Measurements from ENCODE around the gene DPYSL3.
"Not testable (repeated sequence)": the region's sequence is repeated elsewhere in the genome, so short reads cannot be mapped to it uniquely, and the experiment has no call there.

Gene DPYSL3

GRCh38 chr5:147400126-147400809, 109.6 kb downstream of the DPYSL3 start:
- no peak for DNase-seq

- no peak for DNase-seq
Measured at GRCh38 chr5:147398860-147399259, 111.0 kb downstream of the DPYSL3 start.

DNA sequence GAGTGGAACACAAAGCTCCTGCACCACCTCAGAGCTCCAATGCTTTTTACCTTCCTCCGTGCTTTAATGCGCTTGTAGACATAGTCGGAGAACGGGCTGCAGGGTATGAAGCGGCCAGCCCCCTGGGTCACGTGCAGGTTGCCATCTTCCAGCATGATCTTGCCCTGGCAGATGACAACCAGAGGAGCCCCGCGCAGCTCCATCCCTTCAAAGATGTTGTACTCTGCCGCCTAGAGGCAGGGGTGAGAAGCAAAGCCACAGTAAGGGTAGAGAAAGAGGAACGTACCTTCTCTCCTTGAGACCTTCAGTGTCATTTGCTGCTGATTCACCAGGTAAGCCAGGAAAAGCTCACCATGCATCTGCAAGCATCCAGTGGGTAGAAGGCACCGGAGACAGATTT, 112.3 kb downstream of the DPYSL3 start:
- no peak for DNase-seq

DNA sequence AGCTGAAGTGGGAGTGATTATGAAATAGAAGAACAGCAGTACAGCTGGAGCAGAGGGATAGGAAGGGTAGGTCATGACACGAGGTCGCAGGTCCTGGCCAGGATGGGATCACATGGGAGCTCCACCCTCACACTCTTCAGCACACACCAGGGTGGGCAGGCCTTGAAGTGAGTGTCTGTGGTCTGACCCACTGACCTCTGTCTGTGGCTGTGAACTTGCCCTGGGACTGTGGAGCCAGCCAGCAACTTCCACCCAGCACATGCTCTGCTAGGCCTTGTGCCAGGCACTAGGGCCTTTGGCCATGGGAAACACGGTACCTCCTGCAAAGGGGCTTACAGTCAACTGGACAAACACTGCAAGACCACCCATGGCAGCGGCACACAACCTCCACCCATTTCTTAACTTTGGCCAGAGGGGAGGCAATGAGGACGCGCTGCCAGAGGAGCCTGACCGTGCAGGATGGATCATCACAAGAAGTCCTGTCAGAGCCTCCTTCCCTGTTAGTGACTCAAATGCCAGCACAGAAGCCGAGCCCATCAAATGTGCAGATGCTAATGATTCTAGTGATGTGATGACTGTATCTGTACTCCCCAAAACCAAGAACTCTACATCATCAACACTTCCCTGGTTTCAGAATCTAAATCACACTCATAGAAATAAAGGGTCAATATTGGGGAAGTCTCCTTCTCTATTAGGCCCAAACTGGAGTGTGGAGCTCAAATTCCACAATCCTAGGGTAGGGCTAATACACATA, 113.6 kb downstream of the DPYSL3 start:
- no peak for DNase-seq

DNA sequence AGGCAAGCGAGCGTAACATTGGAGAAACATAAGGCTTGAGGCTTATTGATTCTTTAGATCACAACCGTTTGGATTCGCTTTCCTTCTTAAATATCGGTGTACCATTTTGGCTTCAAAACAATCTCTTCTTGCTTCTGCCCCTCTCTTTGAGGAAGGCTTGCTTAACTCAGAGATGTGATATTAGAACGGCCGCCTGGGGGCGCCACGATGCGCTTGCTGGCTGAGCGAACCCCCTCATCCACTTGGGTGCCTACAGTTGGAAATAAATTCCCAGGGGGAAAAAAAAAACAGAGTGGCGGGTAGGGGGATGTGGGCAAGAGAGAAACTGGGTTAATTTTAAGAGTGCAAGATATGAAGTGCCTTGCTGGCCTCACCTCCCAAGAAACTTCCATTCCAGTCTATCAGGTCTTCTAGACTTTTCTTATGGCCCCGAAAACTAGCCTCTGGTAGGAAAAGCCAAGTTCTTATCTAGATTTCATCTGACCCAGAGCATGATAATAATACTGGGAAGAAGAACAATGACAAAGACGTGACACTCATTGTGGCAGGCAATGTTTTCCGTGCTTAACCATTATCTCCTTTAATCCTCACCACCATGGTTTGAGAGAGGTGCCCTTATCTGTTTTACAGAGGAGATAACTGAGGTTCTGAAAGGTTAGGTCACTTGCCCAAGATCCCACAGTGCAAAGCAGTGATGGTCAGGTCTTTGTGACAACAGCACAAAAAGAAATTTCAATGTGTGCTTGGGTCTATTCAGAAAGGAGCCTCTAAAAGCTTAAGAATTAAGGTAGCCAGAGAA, 115.8 kb downstream of the DPYSL3 start:
- no peak for DNase-seq

DNA sequence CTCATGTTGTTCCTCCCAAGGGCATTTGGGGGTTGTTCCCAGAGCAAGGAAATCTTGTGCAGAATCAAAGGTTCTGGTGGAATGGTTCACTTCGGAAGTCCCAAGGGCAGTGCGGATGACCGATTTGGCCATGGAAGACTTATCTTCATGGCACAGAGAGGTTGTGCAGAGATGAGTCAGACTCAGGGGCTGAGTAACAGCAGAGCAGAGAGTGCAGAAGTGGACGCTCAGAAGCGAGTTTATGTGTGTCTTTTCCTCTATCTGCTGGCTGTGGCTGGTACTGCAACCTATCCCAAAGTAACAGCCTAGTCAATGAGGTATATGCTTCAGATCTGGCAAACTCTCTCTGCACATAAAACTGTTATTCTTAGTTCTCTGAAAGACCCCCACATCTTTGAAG, 118.1 kb downstream of the DPYSL3 start:
- no peak for DNase-seq

- DNase-seq = no peak
Measured at GRCh38 chr5:147390654-147391225, 119.1 kb downstream of the DPYSL3 start.

DNA sequence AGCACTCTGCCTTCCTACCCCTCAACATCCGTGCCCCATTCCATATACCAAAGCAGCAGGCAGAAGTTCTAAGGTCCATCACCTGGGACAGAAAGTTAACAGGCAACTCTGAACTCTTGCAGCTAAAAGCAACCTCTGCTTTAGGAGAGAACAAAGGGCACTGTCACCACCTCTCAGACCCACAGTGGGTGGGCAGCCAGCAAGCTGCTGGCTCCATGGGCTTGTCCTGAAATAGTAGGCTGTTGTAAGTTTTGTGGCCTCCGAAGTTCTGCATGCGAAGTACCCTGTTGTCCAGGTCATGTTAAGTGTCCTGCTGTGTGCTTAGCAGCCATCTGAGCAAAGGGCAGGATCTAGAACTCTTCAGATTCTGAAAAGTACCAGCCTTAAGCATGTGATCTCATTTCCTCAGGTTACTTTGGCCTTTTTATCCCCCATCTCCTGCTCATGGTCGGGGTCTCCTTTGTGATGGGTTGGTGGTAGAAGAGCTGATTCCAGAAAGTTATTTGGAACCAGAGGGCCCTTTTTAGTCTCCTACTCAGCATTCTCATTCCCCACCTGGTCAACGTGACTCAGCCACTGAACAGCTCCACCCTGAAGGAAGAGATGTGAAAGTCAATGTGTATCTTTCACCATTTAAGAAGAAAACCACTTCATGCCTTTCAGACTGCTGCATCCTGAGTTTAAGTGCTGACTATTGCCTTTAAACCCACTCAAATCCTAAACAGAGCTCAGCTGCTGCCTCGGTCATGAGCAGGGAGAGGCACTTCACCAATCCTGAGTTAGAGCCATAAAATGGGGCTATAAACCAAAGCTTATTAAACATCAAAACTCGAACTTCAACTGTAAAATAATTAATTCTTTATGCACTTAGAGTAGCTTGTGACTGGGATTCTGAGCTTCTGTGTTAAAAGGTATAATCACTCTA, 121.4 kb downstream of the DPYSL3 start:
- DNase-seq = no peak

DNA sequence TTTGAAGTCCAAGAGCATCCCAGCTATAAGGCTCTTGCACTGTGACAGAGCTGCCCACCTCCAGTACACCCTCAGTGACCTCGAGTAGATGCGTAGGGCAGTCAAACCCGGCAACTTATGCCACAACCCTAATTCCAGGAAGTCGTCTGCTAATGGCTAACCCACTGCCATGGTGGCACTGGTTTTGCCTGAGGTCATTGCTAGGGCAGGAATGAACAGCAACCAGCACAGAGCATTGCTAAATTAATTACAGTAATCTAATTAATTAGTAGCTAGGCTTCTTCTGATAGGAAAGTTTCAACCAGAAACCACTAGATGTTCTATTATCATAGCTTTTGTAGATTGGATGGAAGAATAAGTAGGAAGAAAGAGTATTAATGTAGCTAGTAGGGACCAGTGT, 122.8 kb downstream of the DPYSL3 start:
- DNase-seq = no peak

DNA sequence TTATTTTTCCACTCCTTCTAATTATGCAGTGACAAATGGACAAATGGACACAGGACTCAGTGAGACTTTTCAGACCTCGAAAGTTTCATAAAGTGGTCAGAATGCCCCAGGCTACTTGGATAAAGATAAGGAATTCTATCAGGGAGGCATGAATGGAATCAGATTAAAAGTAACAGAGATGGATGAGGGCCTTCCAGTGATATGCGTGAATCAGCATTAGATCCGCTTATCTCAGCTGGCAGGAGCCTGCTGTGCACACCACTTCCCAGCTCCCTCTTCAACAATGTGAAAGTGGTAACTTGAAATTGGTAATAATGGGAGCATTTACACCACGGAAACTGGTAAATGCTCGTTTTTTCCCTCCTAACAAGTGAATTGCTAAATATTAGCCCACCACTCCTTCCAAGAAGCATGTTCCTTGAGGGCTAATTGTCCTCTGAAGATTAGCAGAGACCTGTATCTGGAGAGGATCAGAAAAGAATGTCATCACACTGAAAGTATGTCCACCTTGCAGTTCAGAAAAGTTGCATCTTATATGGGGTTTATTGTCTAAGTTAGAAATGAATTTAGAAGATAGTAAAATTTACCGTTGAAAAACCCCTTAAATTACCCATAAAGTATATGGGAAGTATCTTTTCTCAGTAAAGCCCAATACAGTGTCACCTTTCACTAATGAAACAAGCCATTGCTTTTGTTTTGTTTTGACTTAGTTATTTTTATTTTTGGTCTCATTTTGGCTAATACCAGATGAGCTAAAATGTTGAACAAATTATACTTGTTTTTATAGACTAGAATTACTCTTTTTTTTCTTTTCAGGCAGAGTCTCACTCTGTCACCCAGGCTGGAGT, 125.3 kb downstream of the DPYSL3 start:
- no peak for DNase-seq

GRCh38 chr5:147382776-147383175, 127.1 kb downstream of the DPYSL3 start:
- no peak for DNase-seq

DNA sequence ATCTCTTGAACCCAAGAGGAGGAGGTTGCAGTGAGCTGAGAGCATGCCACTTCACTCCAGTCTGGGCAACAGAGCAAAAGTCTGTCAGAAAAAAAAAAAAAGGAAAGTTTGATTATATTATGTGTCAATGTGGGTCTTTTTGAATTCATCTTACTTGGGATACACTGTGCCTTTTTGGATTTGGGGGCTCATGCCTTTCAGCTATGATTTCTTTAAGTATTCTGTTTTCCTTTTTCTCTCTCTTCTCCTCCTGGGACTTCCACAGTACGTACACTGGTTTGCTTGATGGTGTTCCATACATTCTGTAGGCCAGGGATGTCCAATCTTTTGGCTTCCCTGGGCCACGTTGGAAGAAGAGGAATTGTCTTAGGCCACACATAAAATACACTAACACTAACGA, 128.3 kb downstream of the DPYSL3 start:
- no peak for DNase-seq

- no peak for DNase-seq
Measured at GRCh38 chr5:147377682-147378081, 132.2 kb downstream of the DPYSL3 start.

DNA sequence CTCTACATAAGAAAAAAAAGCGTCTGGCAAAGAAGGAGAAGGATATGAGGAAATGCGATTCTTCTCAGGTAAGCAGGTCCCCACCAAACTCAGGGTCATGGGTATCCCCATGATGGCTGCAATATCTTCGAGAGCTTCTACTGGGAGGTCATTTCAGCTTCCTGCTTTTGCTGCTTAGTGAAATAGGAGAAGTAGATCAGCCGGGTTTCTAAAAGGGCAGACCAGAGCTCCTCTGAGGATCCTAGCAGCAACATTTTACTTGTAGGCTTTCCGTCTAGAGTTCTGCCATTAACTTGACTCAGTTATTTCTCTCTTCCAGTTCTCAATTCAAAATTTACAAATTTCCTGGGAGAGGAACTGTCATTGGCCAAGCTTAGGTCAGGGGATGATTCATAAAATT, 134.7 kb downstream of the DPYSL3 start:
- no peak for DNase-seq

DNA sequence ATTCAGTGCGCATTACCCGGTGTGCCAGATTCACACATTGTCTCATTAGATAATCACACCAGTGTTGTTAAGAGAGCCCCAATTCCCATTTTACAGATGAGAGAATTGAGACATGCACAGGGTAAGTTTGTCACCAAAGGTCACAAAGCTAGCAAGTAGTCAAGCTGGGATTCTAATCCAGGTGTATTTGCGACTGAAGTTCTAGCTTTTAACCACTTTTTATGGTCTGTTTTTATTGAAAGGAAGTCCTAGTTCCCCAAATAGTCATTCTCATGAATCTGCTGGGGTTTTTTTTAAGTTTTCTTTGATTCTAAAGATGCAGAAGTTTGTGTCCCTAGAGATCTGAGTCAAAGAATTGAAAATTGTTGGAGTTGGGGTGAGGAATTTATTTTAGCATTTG, 136.5 kb downstream of the DPYSL3 start:
- DNase-seq = no peak

DNA sequence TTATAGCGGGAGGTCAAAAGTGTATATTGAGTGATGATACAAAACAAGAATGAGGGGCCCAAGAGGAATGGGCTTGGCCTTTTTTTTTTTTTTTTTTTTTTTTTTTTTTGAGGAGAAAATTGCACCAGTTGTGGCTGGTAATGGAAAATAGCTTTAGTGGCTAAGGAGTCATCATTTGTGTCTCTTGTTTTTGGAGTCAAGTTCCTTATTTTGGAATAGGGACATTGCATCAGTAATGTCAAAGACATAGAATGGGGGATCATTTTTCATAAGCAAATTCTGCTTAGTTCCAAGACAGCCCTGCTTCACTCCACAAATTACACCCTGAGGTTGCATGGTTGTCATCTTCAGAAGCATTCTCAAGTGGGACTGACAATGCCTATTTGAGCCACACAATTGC, 137.7 kb downstream of the DPYSL3 start:
- no peak for DNase-seq

DNA sequence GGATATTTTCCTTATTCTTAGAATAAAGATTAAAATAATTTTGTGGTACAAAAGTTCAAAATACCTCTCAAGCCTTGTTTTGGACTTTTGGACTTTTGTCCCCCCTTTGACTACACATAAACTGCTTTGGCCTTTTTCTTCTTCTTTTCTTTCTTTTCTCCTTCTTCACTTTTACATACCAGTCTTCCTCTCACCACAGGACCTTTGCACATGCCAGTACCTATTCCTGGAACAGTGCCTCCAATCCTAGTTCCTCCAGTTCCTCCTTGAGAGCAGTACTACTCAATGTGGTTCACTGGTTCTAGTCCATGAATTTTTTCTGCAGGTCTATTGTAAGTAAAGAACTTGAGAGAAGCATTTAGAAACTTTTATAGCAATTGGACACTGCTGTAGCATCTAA, 138.6 kb downstream of the DPYSL3 start:
- DNase-seq = no peak

GRCh38 chr5:147369742-147370374, 140.0 kb downstream of the DPYSL3 start:
- no peak for DNase-seq

GRCh38 chr5:147367381-147367780, 142.5 kb downstream of the DPYSL3 start:
- not testable (repeated sequence) for DNase-seq

DNA sequence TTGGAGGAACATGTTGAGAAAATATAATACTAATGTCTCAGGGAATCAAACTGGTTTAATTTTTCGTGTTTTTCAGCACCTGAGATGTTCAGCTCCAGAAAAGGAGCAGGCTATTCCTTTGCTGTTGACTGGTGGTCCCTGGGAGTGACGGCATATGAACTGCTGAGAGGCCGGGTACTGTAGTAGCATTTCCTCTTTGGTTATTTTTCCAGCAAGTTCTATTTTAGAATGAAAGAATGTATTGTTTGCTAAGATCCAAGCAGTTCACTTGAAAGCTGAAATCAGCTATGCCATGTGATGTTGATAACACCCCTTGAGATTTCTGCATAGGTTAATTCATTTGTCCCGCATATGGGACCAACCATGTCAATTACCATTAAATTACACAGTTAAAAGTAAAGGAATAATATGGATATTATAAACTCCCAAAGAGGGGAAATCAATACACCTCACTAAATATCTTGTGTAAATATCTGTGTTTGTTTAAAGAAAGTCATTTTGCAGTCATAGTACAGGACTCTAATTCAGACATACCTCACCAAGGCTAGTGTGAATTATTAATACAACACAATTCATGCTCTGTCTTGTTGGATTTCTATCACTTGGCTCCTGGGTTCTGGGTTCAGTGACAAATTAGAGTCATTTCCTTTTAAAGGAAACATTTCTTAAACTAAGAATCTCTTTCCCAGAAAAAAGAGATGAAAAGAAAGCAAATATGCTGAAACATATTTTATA, 148.3 kb downstream of the DPYSL3 start:
- no peak for DNase-seq
